Measurements from ENCODE around the gene CPNE5.

DNA sequence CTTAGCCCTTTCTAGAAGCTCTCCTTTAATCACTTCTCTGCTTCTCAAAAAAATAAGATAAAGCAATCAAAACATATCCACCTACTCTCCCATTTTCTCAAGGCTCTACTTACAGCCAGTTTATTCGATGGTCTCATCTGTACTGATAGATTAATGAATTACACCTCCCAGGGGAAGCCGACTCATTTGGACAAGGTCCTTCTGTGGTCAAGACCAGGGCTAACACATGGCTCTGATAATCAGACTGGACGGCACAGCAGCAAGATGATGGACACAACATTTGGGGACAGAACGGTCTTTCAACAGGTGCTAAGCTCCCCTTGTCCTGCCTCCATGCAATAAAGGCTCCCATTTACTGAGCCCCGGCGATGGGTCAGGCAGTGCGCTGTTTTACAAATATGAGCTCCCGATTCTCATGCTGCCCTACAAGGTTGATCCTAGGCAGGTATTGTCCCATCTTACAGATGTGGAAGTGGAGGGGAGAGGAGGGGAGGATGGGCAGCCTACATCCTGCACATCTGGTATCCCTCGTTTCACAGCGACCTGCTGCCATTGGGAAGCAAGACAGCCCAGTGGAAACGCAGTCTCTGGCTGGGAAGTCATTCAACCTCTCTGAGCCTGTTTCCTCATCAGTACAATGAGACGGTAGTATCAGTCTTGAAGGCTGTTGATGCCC is 15.7 kb downstream of the CPNE5 start:
- TF ChIP-seq, protein P1, sequence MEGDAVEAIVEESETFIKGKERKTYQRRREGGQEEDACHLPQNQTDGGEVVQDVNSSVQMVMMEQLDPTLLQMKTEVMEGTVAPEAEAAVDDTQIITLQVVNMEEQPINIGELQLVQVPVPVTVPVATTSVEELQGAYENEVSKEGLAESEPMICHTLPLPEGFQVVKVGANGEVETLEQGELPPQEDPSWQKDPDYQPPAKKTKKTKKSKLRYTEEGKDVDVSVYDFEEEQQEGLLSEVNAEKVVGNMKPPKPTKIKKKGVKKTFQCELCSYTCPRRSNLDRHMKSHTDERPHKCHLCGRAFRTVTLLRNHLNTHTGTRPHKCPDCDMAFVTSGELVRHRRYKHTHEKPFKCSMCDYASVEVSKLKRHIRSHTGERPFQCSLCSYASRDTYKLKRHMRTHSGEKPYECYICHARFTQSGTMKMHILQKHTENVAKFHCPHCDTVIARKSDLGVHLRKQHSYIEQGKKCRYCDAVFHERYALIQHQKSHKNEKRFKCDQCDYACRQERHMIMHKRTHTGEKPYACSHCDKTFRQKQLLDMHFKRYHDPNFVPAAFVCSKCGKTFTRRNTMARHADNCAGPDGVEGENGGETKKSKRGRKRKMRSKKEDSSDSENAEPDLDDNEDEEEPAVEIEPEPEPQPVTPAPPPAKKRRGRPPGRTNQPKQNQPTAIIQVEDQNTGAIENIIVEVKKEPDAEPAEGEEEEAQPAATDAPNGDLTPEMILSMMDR (optimal IDR thresholded peaks at IDR 0.05 in 1 of 3, IDR thresholded peaks at IDR 0.05 in 1 of 3, conservative IDR thresholded peaks at IDR 0.05 in 1 of 3; ENCODE audit: extremely low read depth in 1 of 3, insufficient read depth in 2 of 3, low read length in 3 of 3) = no peak
- TF ChIP-seq EZH2 (IDR thresholded peaks at IDR 0.05; ENCODE audit: low read length) = no peak

Measured in keratinocyte (primary cell).